IMR-90 (cell line): ENCODE data around the gene TFPI. TPM values are rescaled to one million over a fixed set of nuclear protein-coding genes. Genes with fewer than 3 reads are reported as not detected.
A peak's percentile ranks its signal among the peaks of the same experiment; 100 is the strongest.

ENCODE experiments used
- ATAC-seq: fragments of 200-7000 bp; cut with Tn5 transposase; 2 replicates; pipeline ENCODE4 v1.9.1; 2020; ENCODE audit warnings: low read depth, mild to moderate bottlenecking, moderate library complexity
- BruUV-seq: library from RNA; stranded (reverse); fragments of 400-500 nt; replicated peaks from 2 replicates; lab custom pipeline; 2021; lab: Mats Ljungman, UMichigan
- CTCF ChIA-PET: fragments of 300-600 bp; formaldehyde crosslinking; extraction: SDS; loops from one replicate; lab custom pipeline; 2021; ENCODE audit warnings: antibody characterized with exemption; lab: Yijun Ruan, JAX
- POLR2A ChIA-PET: fragments of 300-600 bp; sonication (Branson Sonifier 250); formaldehyde crosslinking; loops from one replicate; lab custom pipeline; 2022; ENCODE audit warnings: antibody characterized with exemption; ENCODE audit not compliant: unreplicated experiment; lab: Charles Lee
- DNase-seq: peaks from one replicate; pipeline ENCODE4 v3.0.0; 2013
- H2AFZ ChIP-seq: replicated peaks from 2 replicates; pipeline ENCODE3; 2013; ENCODE audit warnings: low read length, mild to moderate bottlenecking; ENCODE audit not compliant: poor library complexity
- H2AK5ac ChIP-seq: 2 replicates; pipeline ENCODE4 v1.6.1; 2013; ENCODE audit warnings: low read depth, low read length, inconsistent platforms
- H2AK9ac ChIP-seq: replicated peaks from 2 replicates; pipeline ENCODE3; 2013; ENCODE audit warnings: mild to moderate bottlenecking, low read depth, low read length, moderate library complexity; ENCODE audit not compliant: poor library complexity
- H2BK120ac ChIP-seq: 2 replicates; pipeline ENCODE4 v1.6.1; 2013; ENCODE audit warnings: low read depth, low read length, inconsistent platforms
- H2BK15ac ChIP-seq: 3 replicates; pipeline ENCODE4 v1.6.1; 2013; ENCODE audit warnings: low read depth, low read length, inconsistent platforms
- H2BK20ac ChIP-seq: 2 replicates; pipeline ENCODE4 v1.6.1; 2013; ENCODE audit warnings: low read depth, mild to moderate bottlenecking, inconsistent platforms, low read length, moderate library complexity
- H2BK5ac ChIP-seq: 2 replicates; pipeline ENCODE4 v1.6.1; 2013; ENCODE audit warnings: mild to moderate bottlenecking, low read depth, low read length, inconsistent platforms; ENCODE audit not compliant: poor library complexity, severe bottlenecking
- H3K14ac ChIP-seq: replicated peaks from 2 replicates; pipeline ENCODE4 v1.6.1; 2013; ENCODE audit warnings: low read depth, low read length, inconsistent platforms
- H3K18ac ChIP-seq: 2 replicates; pipeline ENCODE4 v1.6.1; 2013; ENCODE audit warnings: low read depth, low read length, control low read depth
- H3K23ac ChIP-seq: 2 replicates; pipeline ENCODE4 v1.6.1; 2013; ENCODE audit warnings: low read depth, low read length, inconsistent platforms
- H3K27ac ChIP-seq: 2 replicates; pipeline ENCODE4 v1.5.1; 2013; ENCODE audit warnings: mild to moderate bottlenecking, control low read depth, low read length; ENCODE audit not compliant: insufficient read depth
- H3K27me3 ChIP-seq: 2 replicates; pipeline ENCODE4 v1.6.1; 2013; ENCODE audit warnings: low read length; ENCODE audit not compliant: control insufficient read depth, insufficient read depth
- H3K36me3 ChIP-seq: 2 replicates; pipeline ENCODE4 v1.6.1; 2013; ENCODE audit warnings: low read length, mixed read lengths; ENCODE audit not compliant: control insufficient read depth, insufficient read depth
- H3K4ac ChIP-seq: 2 replicates; pipeline ENCODE4 v1.6.1; 2013; ENCODE audit warnings: low read depth, low read length, inconsistent platforms
- H3K4me1 ChIP-seq: 2 replicates; pipeline ENCODE4 v1.6.1; 2013; ENCODE audit warnings: low read length, mixed read lengths; ENCODE audit not compliant: control insufficient read depth, insufficient read depth
- H3K4me2 ChIP-seq: 2 replicates; pipeline ENCODE4 v1.6.1; 2013; ENCODE audit warnings: low read depth, mild to moderate bottlenecking, control low read depth, low read length, moderate library complexity
- H3K4me3 ChIP-seq: 2 replicates; pipeline ENCODE4 v1.5.1; 2013; ENCODE audit warnings: low read depth, mild to moderate bottlenecking, control low read depth, low read length, moderate library complexity; ENCODE audit not compliant: insufficient read depth
- H3K56ac ChIP-seq: 2 replicates; pipeline ENCODE4 v1.6.1; 2013; ENCODE audit warnings: low read length, inconsistent platforms; ENCODE audit not compliant: insufficient read depth; ENCODE audit errors: extremely low read depth
- H3K79me1 ChIP-seq, 2 experiments: 2 replicates each; pipeline ENCODE4 v1.6.1; 2013; ENCODE audit warnings: low read length in 2 of 2, inconsistent platforms in 1 of 2, low read depth in 1 of 2
- H3K9ac ChIP-seq: 2 replicates; pipeline ENCODE4 v1.6.1; 2013; ENCODE audit warnings: low read depth, low read length, control low read depth
- H3K9me1 ChIP-seq: 2 replicates; pipeline ENCODE4 v1.6.1; 2013; ENCODE audit warnings: low read length, inconsistent platforms; ENCODE audit not compliant: insufficient read depth
- H3K9me3 ChIP-seq: 2 replicates; pipeline ENCODE4 v1.6.1; 2013; ENCODE audit warnings: low read length; ENCODE audit not compliant: control insufficient read depth, insufficient read depth
- H4K20me1 ChIP-seq: 2 replicates; pipeline ENCODE4 v1.6.1; 2013; ENCODE audit warnings: low read length, inconsistent platforms; ENCODE audit not compliant: insufficient read depth
- H4K5ac ChIP-seq: 2 replicates; pipeline ENCODE4 v1.6.1; 2013; ENCODE audit warnings: mild to moderate bottlenecking, low read depth, low read length, control low read depth
- H4K8ac ChIP-seq, 2 experiments: 2 replicates each; pipeline ENCODE4 v1.6.1; 2013; ENCODE audit warnings: low read depth in 2 of 2, low read length in 2 of 2, control low read depth in 1 of 2, inconsistent platforms in 1 of 2
- H4K91ac ChIP-seq: 2 replicates; pipeline ENCODE4 v1.6.1; 2013; ENCODE audit warnings: low read depth, low read length, inconsistent platforms; ENCODE audit not compliant: insufficient read depth
- BHLHE40 ChIP-seq: fragments of 150-350 bp; IDR thresholded peaks from 2 replicates; pipeline ENCODE4 v1.6.1; 2016; ENCODE audit warnings: mild to moderate bottlenecking, low read depth, low read length
- CHD1 ChIP-seq: IDR thresholded peaks from 2 replicates; pipeline ENCODE4 v1.6.1; 2012; ENCODE audit warnings: low read depth, low read length, improper control_type of control experiment
- MAFK ChIP-seq: IDR thresholded peaks from 2 replicates; pipeline ENCODE4 v1.6.1; 2012; ENCODE audit warnings: low read depth, low read length, improper control_type of control experiment
- MAZ ChIP-seq: IDR thresholded peaks from 2 replicates; pipeline ENCODE4 v1.6.1; 2012; ENCODE audit warnings: low read depth, mild to moderate bottlenecking, low read length, improper control_type of control experiment, moderate library complexity, borderline replicate concordance
- NFE2L2 ChIP-seq: fragments of 150-350 bp; IDR thresholded peaks from 2 replicates; pipeline ENCODE4 v1.6.1; 2016; ENCODE audit warnings: low read depth, mild to moderate bottlenecking, low read length
- POLR2A ChIP-seq: IDR thresholded peaks from 2 replicates; pipeline ENCODE4 v1.6.1; 2012; ENCODE audit warnings: mild to moderate bottlenecking, low read depth, low read length
- RAD21 ChIP-seq: IDR thresholded peaks from 2 replicates; pipeline ENCODE4 v1.6.1; 2012; ENCODE audit warnings: low read length, improper control_type of control experiment
- RCOR1 ChIP-seq: IDR thresholded peaks from 2 replicates; pipeline ENCODE4 v1.6.1; 2012; ENCODE audit warnings: mild to moderate bottlenecking, low read length, improper control_type of control experiment; ENCODE audit not compliant: insufficient replicate concordance
- RFX5 ChIP-seq: IDR thresholded peaks from 2 replicates; pipeline ENCODE4 v1.8.0; 2012; ENCODE audit warnings: low read depth, mild to moderate bottlenecking, low read length, moderate library complexity
- SMC3 ChIP-seq: fragments of 150-350 bp; IDR thresholded peaks from 2 replicates; pipeline ENCODE4 v1.6.1; 2016; ENCODE audit warnings: low read depth, mild to moderate bottlenecking, antibody characterized with exemption, low read length, moderate library complexity
- dilution Hi-C: fragments of 300-500 bp; cut with HindIII; formaldehyde crosslinking; loops from one replicate; pipeline ENCODE4 v1.14.3; 2018; ENCODE audit warnings: low sequenced_read_pairs; ENCODE audit not compliant: unreplicated experiment
- in situ Hi-C: fragments of 300-500 bp; cut with MboI; formaldehyde crosslinking; loops from 3 replicates; pipeline ENCODE4 v1.14.3; 2019; ENCODE audit warnings: low sequenced_read_pairs, inconsistent platforms, mixed read lengths
- intact Hi-C: fragments of 100-400 bp; cut with micrococcal nuclease; formaldehyde crosslinking; loops from 2 replicates; pipeline ENCODE4 v1.10.0; 2022
- polyA plus RNA-seq, 3 experiments: library from polyadenylated mRNA; depleted of rRNA; stranded (reverse); fragments of >200 nt; gene quantifications; 2 replicates each; pipeline ENCODE4 v1.2.3, GENCODE V29; 2012; ENCODE audit warnings: low replicate concordance in 1 of 3
- total RNA-seq: library from RNA; depleted of rRNA; stranded (reverse); fragments of >200 nt; gene quantifications from 2 replicates; pipeline ENCODE4 v1.2.3, GENCODE V29; 2012

The TFPI gene
- total and polyA plus RNA-seq, 2 of the 4 experiments (the other 2 are of a cell fraction): 33.9 to 83.0 TPM

DNA sequence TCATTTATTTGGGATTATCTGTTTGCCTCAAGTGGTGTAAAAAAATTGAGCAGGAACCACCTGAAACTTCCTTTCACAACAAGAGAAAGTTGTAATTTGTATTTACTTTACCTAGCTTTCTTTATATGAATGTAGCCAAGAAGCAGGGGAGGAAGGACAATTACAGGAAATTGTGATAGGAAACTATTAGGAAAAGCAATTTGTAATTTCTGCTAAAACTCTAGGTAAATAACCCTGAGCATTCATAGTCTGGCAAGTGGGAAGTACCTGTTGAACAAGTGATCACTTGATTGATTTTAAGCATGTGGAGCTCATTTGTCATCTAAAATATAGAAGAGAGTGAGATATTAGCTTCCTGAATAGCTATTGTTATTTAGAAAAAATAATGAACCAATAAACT lies 5.0 kb downstream of the TFPI start (continued):
- TF ChIP-seq BHLHE40 (no peak), CHD1 (no peak), NFE2L2 (no peak), RFX5 (no peak), MAZ (no peak)

GRCh38 chr2:187548656-187549055 lies 5.6 kb downstream of the TFPI start:
- Histone ChIP-seq H4K5ac (peak overlapping the region; percentile 69; the same call in 1 of the 2 replicates), H3K36me3 (peaks cover 12% of the 10 kb centered on the region), H2BK120ac (peak overlapping the region; percentile 20; the same call in 1 of the 2 replicates), H2BK15ac (peak overlapping the region; percentile 54; the same call in 1 of the 3 replicates), H4K20me1 (peaks cover 4% of the 10 kb centered on the region; the same call in 1 of the 2 replicates), H4K8ac (peak overlapping the region; percentile 35 to 59; a peak in 2 of 4 replicates), H2AK5ac (no peak overlapping the region), H3K56ac (no peak overlapping the region), H3K4ac (peak overlapping the region; percentile 50; the same call in 1 of the 2 replicates), H3K23ac (peak overlapping the region; percentile 68; the same call in 1 of the 2 replicates), H3K27me3 (no peaks in the 10 kb centered on the region), H4K91ac (no peak overlapping the region), H3K9me1 (0 out of 2 replicates have a peak, but pooled peaks cover 2% of the 10 kb centered on the region), H2AK9ac (no peak overlapping the region), H3K18ac (peak overlapping the region; percentile 83), H2AFZ (no peak overlapping the region), H3K14ac (no peak overlapping the region), H3K9me3 (no peaks in the 10 kb centered on the region), H3K27ac (peak overlapping the region; percentile 38; the same call in 1 of the 2 replicates), H3K4me3 (no peak overlapping the region), H2BK20ac (peak overlapping the region; percentile 85; the same call in 1 of the 2 replicates), H3K79me1 (peaks cover 4 to 20% of the 10 kb centered on the region in 2 experiments; a peak in 3 of 4 replicates), H3K9ac (no peak overlapping the region), H3K4me2 (peak overlapping the region; percentile 64), H3K4me1 (peaks cover 9% of the 10 kb centered on the region), H2BK5ac (peak overlapping the region; percentile 91)
- POLR2A ChIA-PET: no interaction called here
- in situ Hi-C loops (no loop called here), dilution Hi-C loops (no loop called here), intact Hi-C loops (no loop called here)
- no peak for DNase-seq
- no peak for TF ChIP-seq MAFK
- no peak for TF ChIP-seq POLR2A
- TF ChIP-seq CHD1: no peak
- TF ChIP-seq RAD21: no peak
- TF ChIP-seq SMC3: no peak
- no peak for TF ChIP-seq RCOR1
- no peak for TF ChIP-seq MAZ
- no TSS peak for BruUV-seq
- no peak for ATAC-seq
- CTCF ChIA-PET: interaction anchor here (2.4 to 3.7 kb wide), 2 partner anchors 32 to 49 kb away, joined by 9 to 20 read pairs; no protein-coding TSS in a partner anchor
